ENCODE data around the gene SMC5. TPM values are rescaled to one million over a fixed set of nuclear protein-coding genes. Genes with fewer than 3 reads are reported as not detected.

The SMC5 gene
- total and polyA plus RNA-seq, 4 donors = 9.8 to 90.5 (median 19.1) TPM

GRCh38 chr9:70340572-70340971, 81.8 kb downstream of the SMC5 start:
- Histone ChIP-seq H3K36me3 (ENCODE audit: control insufficient read depth in 4 of 4, insufficient read depth in 4 of 4, low read length in 4 of 4) (peaks cover 3 to 15% (median 10%) of the 10 kb centered on the region in 4 donors), H3K9ac (ENCODE audit: insufficient read depth in 1 of 2, low read length in 2 of 2) (no peak overlapping the region), H3K9me3 (ENCODE audit: control insufficient read depth in 4 of 4, insufficient read depth in 3 of 4, low read length in 3 of 4) (no peaks in the 10 kb centered on the region), H3K27ac (ENCODE audit: low read depth in 1 of 2, low read length in 1 of 2) (no peak overlapping the region), H3K4me1 (ENCODE audit: control insufficient read depth in 5 of 5, insufficient read depth in 5 of 5, low read length in 5 of 5) (no peaks in the 10 kb centered on the region), H3K4me3 (no peak overlapping the region), H3K27me3 (ENCODE audit: control insufficient read depth in 3 of 3, insufficient read depth in 3 of 3, low read length in 2 of 3) (no peaks in the 10 kb centered on the region)
- peak; percentile 22 for TF ChIP-seq CTCF (IDR thresholded peaks at IDR 0.05; ENCODE audit: control extremely low read depth, extremely low read depth)
- peak in 2 of 3 donors; percentile 54 to 61 for DNase-seq
- no peak for ATAC-seq (ENCODE audit: insufficient read depth, low FRiP score)
- 2 to 3% methylated on average over 1 of the region's 1 CpG for WGBS, 2 donors

- Histone ChIP-seq H3K27ac (ENCODE audit: low read depth in 1 of 2, low read length in 1 of 2) (no peak overlapping the region), H3K9ac (ENCODE audit: insufficient read depth in 1 of 2, low read length in 2 of 2) (no peak overlapping the region), H3K4me3 (no peak overlapping the region), H3K9me3 (ENCODE audit: control insufficient read depth in 4 of 4, insufficient read depth in 3 of 4, low read length in 3 of 4) (no peaks in the 10 kb centered on the region), H3K4me1 (ENCODE audit: control insufficient read depth in 5 of 5, insufficient read depth in 5 of 5, low read length in 5 of 5) (no peaks in the 10 kb centered on the region), H3K36me3 (ENCODE audit: control insufficient read depth in 4 of 4, insufficient read depth in 4 of 4, low read length in 4 of 4) (peaks cover 2 to 39% (median 13%) of the 10 kb centered on the region in 4 donors), H3K27me3 (ENCODE audit: control insufficient read depth in 3 of 3, insufficient read depth in 3 of 3, low read length in 2 of 3) (no peaks in the 10 kb centered on the region)
- DNase-seq = no peak
- 89 to 90% methylated on average over 2 of the region's 2 CpGs for WGBS, 2 donors
- ATAC-seq (ENCODE audit: insufficient read depth, low FRiP score) = no peak
- no peak for TF ChIP-seq CTCF (IDR thresholded peaks at IDR 0.05; ENCODE audit: control extremely low read depth, extremely low read depth)
Measured at GRCh38 chr9:70347046-70347445, 88.3 kb downstream of the SMC5 start.

GRCh38 chr9:70352356-70352755, 93.6 kb downstream of the SMC5 start:
- Histone ChIP-seq H3K36me3 (ENCODE audit: control insufficient read depth in 4 of 4, insufficient read depth in 4 of 4, low read length in 4 of 4) (peaks cover 2 to 29% (median 7%) of the 10 kb centered on the region in 4 donors), H3K4me3 (no peak overlapping the region), H3K9me3 (ENCODE audit: control insufficient read depth in 4 of 4, insufficient read depth in 3 of 4, low read length in 3 of 4) (no peaks in the 10 kb centered on the region), H3K27me3 (ENCODE audit: control insufficient read depth in 3 of 3, insufficient read depth in 3 of 3, low read length in 2 of 3) (no peaks in the 10 kb centered on the region), H3K4me1 (ENCODE audit: control insufficient read depth in 5 of 5, insufficient read depth in 5 of 5, low read length in 5 of 5) (peaks cover 0 to 4% (median 0%) of the 10 kb centered on the region in 5 donors), H3K27ac (ENCODE audit: low read depth in 1 of 2, low read length in 1 of 2) (no peak overlapping the region), H3K9ac (ENCODE audit: insufficient read depth in 1 of 2, low read length in 2 of 2) (no peak overlapping the region)
- TF ChIP-seq CTCF (IDR thresholded peaks at IDR 0.05; ENCODE audit: control extremely low read depth, extremely low read depth) = no peak
- ATAC-seq (ENCODE audit: insufficient read depth, low FRiP score) (no peak), DNase-seq (no peak)
- WGBS, 2 donors = 68 to 75% methylated on average over 1 of the region's 1 CpG

- ATAC-seq (ENCODE audit: insufficient read depth, low FRiP score) = no peak
- H3K27ac ChIP-seq (ENCODE audit: low read depth in 1 of 2, low read length in 1 of 2) = no peak overlapping the region
- DNase-seq = peak in 2 of 3 donors; percentile 18 to 25
- H3K4me1 ChIP-seq (ENCODE audit: control insufficient read depth in 5 of 5, insufficient read depth in 5 of 5, low read length in 5 of 5) = peaks cover 0 to 4% (median 0%) of the 10 kb centered on the region in 5 donors
- peak; percentile 47 for TF ChIP-seq CTCF (IDR thresholded peaks at IDR 0.05; ENCODE audit: control extremely low read depth, extremely low read depth)
- no peaks in the 10 kb centered on the region for H3K9me3 ChIP-seq (ENCODE audit: control insufficient read depth in 4 of 4, insufficient read depth in 3 of 4, low read length in 3 of 4)
- H3K27me3 ChIP-seq (ENCODE audit: control insufficient read depth in 3 of 3, insufficient read depth in 3 of 3, low read length in 2 of 3) = no peaks in the 10 kb centered on the region
- H3K4me3 ChIP-seq = no peak overlapping the region
- no peak overlapping the region for H3K9ac ChIP-seq (ENCODE audit: insufficient read depth in 1 of 2, low read length in 2 of 2)
- H3K36me3 ChIP-seq (ENCODE audit: control insufficient read depth in 4 of 4, insufficient read depth in 4 of 4, low read length in 4 of 4) = peaks cover 2 to 28% (median 7%) of the 10 kb centered on the region in 4 donors
Measured at GRCh38 chr9:70352802-70353201, 94.0 kb downstream of the SMC5 start.
